HG03060 (cell line): Measurements from ENCODE around the gene SVOP.

Experiments used
- ATAC-seq: cut with Tn5 transposase; IDR thresholded peaks from one replicate; pipeline ENCODE4 v1.9.1; 2021; ENCODE audit warnings: low read depth, moderate number of reproducible peaks; ENCODE audit not compliant: unreplicated experiment

SVOP gene

DNA sequence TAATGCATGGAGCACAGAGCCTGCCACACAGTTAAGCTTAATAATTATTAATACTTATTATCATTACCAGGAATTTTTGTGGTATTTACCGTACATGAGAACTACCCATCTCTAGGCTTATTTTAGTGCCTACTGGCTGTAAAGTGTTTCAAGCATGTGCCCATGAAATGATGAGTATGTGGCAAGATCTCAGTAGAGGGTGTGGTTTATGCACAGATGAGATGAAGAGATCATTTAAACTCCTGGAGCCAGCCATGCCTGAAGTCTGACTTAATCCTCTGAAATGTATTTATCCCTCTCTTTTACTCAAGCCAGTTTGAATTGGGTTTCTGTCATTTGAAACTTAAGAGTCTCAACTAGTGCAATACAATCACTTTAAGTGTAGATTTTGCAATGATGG, 80.7 kb downstream of the SVOP start:
- no peak for ATAC-seq

DNA sequence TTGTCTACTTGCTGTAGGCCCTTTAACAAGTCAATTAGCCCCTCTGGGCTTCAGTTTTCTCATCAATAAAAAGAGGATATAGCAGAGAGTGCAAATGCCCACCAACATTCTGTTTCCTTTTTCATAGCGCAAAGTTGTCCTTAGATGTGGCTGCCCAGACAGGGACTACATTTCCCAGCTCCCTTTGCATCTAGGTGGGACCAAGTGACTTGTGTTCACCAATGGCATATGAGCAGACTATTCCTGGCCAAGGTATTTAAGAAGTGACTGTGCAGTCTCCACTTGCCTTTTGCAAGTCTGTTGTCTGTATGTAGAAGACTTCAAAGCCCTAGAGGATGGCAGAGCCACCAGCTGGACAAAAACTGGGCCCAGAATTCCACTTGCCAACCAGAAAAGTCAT, 81.3 kb downstream of the SVOP start:
- no peak for ATAC-seq

DNA sequence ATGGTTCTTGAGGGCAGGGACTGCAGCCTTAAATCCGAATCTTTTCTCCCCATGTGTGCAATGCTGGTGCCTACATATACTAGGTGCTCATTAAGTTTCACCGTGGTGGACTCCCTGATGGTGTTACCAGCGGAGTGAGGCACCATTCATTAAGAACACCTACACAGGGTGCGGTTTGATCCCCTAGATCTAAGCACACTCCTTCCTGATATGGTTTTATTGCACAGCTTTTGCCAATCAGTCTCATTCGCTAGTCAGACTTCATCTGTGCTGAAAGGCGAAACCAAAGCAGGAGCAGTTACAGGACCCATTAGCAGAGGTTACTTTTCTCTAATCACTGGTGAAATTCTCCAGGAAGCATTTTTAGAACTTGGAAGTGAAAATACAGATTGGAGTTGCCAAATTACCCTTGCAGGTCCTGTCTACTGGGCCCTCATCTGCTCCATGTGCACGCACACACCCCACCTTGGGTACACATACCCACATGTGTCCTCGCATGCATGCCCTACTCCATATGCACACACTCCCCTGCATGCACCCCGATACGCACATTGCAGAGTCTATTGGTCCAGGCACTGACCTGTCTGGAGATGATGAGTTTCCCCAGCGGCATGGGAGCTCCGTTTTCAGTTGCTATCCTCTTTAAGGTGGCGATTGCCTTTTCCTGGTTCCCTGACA, 82.5 kb downstream of the SVOP start:
- no peak for ATAC-seq

DNA sequence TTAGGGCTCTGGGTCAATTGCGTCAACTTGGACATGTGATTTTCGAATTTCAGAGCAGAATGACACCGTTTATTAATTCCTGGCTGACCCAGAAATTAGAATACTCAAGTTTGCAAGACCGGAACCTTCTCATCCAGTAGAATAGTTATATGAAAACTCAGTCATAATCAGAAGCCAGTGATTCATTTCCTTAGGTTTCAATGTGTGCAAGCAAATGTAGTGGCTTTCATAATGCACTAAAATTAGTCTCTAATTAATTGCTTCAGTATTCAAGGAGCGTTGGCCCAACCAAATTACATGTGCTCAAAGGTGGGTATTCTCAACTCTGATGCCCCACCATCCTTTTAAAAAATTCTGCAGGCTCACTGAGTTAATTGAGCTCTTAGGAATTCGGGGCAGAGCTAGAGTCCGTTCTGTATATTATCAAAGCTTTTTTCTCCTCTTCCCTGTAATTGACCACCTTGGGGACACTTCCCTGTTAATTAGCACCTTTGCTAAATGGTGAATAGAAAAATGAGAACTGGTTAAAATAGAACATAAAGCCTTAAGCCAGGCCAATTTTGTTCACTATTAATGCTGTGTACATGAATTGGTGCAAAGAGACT, 85.6 kb downstream of the SVOP start:
- no peak for ATAC-seq

DNA sequence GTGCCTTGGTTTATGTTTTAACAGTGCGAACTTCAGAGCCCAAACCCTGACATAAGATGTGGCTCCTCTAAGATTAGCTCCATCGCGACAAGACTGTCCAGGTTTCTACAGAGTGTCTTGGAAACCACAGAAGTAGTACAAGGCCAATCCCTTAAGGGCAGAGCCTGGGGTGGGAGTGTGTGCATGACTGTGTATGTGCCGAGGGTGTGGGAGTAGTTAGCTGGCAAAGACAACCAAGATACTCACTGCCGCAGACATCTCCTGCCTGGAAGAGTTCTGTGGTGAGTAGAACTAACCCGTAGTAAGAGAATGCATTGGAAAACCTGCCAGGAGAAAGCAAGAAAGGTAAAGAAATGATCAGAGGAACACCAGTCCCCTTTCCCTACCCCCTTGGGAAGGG, 86.9 kb downstream of the SVOP start:
- ATAC-seq: no peak

DNA sequence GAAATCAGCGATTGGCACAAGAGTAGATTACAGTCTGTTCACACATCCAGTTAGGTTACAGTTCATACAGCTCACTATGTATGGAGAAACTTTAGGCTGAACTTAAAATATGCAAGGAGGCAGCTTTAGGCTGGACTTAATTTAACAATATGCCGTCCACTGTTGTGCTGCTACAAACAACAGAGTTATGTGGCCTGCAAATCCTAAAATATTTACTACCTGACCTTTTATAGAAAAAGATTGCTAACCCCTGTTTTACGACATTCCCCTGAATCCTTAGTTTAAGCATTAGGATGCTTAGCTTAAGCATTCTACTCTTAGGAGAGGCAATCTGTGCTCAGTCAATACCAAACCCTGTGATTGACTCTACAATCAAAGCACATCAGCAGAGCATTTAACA, 90.1 kb downstream of the SVOP start:
- no peak for ATAC-seq

DNA sequence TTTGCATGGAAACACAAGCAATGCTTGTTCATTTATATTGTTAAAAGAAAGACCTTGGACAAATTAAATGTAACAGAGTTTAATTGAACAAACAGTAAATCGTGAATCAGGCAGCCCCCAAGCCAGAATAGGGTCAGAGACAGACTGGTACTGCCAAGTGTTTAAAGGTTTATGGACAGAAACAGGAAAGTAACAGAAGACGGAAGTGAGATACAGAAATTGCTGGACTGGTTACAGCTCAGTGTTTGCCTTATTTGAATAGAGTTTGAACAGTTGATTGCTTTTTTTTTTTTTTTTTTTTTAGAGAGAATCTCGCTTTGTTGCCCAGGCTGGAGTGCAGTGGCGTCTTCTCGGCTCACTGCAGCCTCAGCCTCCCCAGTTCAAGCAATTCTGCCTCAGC, 90.7 kb downstream of the SVOP start:
- ATAC-seq: no peak

DNA sequence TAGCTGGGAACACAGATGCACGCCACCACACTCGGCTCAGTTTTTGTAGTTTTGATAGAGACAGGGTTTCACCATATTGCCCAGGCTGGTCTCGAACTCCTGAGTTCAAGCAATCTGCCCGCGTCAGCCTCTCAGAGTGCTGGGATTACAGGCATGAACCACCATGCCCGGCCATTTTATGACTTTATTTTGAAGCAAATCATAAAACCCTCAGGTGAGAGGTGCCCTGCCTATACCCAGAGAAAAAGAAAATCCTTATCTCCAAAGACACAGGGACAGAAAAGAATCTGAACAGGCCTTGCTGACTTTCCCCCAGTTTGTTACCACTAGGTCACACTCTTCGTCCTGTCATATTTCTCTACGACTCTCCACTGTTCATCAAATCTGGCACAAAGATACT, 92.2 kb downstream of the SVOP start:
- ATAC-seq: no peak

DNA sequence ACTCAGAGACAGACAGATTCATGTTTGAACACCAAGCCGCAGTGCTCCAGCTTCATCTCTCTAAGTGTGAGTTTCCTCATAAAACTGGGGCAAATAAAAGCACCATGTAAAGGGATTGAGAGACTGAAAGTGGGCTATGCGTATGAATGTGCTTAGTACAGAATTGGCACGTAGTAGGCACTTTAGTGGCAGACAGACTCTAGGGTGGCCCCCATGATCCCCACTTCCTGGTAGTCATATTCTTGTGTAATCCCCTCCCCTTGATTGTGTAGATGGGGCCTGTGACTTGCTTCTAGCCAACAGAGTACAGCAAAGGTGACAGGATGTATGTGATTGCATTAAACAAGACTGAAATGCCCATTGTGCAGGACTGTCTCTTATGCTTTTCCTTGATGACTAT, 98.0 kb downstream of the SVOP start:
- no peak for ATAC-seq

DNA sequence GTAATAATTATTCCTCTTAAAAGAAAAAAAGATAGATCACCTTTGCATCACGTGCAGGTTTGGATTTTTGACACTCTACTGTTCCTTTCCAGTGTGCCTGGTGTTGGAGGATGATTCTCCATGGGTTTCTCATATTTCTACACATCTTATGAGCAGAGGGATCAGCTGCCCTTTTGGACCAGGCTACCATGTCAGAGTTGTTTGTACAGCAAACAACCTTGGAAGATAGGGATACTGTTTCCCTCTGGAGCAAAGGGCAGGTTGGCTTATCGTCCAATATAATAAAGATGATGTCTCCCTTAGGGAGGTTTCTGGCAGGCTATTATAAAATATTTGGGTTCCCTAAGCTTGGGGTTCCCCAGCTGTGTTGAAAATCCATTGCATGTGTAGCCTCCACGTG, 98.9 kb downstream of the SVOP start:
- ATAC-seq: no peak

DNA sequence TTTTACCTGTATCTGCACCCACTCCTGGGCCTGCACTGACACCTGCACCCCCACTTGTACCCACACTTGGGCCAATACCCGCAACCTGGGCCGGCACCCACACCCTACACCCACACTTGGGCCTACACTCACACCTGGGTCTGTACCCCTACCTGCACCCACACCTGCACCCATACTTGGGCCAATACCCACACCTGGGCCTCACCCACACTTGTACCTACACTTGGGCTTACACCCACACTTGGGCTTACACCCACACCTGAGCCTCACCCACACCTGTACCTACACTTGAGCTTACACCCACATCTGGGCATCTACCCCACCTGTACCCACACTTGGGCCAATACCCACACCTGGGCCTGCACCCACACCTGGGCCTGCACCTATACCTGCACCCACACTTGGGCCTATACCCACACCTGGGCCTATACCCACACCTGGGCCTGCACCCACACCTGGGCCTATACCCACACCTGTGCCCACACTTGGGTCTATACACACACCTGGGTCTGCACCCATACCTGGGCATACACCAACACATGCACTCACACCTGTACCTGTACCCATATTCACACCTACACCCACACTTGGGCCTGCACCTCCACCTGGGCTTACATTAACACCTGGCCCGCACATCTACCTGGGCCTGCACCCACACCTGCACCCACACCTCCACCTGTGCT, 101.8 kb downstream of the SVOP start:
- no peak for ATAC-seq

DNA sequence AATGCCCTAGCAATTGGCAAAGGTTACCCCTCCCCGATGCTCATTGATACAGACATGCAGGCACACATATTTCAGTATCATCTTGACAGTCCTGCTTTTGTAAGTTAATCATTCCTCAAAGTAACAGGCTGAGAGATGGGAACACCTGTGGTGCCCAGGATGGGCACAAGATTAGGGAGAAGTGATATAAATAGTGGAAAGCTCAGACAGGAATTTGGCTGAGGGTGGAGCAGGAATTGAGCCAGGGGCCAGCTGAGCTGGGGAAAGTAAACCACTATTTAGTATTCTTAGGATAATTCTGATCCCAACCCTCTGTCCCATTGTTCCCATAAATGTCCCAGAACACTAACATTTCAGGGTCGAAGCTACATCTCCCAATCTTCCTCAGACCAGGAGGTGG, 102.7 kb downstream of the SVOP start:
- ATAC-seq: no peak

DNA sequence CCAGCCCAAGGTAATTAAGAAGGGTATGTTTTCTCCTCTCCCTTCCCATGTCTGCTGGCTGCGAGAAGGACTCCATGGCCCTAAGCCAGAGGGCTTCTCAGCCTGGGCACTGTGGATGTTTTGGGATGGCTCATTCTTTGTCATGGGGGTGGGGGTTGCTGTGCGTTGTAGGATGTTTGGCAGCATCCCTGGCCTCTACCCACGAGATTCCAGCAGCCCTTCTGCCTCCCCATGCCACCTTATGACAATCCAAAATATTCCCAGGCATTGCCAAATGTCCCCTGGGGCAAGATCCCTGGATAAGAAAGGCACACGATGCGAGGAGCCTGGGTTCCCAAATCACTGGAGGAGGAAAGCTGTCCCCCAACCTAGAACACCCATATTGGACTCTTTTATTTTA, 104.5 kb downstream of the SVOP start:
- ATAC-seq: no peak

DNA sequence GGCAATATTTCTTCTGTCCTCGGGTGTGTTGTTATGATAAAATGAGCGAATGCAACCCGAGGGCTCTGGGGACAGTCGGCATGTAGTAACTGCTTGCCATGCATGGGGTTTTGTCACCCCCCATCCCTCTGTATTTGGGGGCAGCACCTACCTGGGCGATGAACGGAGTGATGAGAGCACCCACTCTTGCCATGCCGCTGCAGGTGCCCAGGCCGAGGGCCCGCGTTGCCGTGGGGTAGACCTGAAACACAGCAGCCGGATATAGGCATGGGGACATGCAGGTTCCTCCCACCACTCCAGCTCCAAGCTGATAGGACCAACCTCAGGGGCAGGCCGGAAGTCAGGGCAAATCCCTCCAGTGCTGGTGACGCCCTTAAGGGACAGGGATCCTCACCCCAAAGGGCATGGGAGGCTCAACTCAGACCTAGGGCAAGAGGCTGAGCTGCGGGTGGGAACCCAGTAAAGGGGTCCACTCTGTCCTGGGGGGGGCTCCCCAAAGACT, 105.2 kb downstream of the SVOP start:
- no peak for ATAC-seq

DNA sequence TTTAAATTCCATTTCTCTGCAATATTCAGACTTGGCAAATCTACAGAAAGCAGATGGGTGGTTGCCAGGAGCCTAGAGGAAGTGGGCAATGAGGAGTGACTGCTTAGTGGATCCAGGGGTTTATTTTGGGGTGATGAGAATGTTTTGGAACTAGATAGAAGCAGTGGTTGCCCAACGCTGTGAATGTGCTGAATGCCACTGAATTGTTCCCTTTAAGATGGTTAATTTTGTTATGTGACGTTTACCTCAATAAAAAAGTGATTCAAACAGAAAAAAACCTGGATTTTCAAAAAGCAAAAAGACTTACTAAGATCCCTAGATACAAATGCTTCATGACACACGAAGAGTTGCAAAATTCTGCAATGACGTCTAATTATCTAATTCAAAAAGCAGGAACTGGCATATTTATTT, 106.7 kb downstream of the SVOP start:
- ATAC-seq: no peak

DNA sequence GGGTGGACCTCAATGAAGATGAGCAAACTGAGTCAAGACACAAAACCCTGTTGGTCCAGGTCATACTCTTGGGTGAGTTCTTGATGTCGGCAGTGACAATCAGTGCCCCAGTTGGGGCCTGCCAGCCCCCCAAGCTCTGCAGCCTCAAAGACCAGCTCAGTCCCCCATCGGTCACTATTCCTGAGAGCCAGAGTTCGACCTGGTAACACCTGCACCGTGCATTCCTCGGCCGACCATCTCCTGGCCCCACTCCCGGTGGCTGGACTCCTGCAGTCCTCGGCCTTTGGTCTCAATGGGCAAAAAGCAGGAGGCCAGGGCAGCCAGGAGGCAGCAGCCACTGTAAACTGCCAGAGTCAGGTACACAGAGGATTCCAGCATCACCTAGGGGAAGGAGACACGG, 108.5 kb downstream of the SVOP start:
- no peak for ATAC-seq

DNA sequence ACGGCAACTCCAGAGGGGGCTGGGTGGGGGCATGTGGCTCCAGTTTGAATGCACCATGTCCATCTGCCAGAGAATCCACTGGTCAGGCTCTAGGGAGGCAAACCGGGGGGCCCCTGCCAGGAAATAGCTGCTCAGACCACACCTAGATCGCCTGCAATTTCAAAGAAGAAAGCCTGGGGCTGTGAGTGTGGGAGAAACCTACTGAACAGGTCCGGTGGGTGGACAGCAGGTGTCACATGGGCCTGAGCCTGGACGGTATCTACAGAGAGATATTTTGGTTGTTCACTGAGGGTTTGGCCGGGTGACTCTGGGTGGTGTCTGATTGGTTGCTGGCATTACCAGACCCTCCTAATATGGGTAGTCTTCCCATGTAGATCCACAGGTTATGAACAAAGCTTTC, 109.0 kb downstream of the SVOP start:
- ATAC-seq: no peak

DNA sequence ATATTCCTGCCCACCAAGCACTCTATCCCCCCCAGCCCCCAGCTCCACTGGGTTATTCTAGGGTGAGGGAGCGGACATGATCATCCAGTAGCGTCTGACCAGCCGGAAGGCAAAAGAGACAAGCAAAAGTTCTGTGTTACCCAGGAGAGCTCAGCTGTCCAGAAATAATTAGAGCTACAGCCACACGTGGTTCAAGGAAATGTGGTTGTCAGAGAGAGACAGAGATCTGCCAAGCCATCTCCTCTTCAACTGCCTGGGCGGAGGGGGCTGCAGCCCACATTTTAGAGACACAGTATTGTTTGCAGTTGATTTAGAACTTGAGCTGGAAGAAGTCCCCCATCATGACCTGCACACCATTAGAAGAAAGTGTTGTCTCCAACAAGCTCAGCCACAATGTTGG, 110.5 kb downstream of the SVOP start:
- ATAC-seq: no peak

DNA sequence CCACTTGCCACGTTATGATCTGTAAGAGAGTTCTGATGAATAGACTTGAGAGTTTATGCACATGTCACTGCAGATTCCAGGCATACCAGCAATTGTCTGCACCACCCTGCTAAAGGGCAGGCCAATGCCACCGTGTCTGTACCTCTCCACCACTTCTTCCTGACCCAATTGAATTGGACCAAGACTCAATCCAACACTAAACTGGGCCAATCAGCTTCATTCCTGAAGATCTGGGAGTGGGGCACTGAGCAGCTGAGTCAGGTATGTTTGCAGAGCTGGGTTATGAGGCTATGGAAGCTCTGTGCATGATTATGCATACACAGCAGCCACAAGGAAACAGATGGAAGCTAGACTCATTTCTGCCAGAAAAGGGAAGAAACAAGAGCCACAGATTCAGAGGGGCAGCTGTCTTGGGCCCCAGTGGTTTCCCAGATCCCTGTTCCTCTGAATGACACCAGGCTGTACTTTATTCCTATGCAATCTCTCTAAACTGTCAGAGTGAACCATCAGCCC, 113.0 kb downstream of the SVOP start:
- ATAC-seq: no peak

DNA sequence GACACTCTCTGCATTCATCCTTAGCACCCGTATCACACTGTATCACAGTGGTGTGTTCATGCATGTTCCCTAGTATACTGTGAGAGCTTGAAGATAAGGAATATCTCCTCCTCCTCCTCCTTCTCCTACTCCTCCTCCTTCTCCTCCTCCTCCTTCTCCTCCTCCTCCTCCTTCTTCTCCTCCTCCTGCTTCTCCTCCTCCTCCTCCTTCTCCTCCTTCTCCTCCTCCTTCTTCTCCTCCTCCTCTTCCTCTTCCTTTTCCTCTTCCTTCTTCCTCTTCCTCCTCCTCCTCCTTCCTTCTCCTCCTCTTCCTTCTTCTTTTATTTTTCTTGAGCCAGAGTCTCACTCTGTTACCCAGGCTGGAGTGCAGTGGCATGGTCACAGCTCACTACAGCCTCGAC, 113.9 kb downstream of the SVOP start:
- no peak for ATAC-seq

DNA sequence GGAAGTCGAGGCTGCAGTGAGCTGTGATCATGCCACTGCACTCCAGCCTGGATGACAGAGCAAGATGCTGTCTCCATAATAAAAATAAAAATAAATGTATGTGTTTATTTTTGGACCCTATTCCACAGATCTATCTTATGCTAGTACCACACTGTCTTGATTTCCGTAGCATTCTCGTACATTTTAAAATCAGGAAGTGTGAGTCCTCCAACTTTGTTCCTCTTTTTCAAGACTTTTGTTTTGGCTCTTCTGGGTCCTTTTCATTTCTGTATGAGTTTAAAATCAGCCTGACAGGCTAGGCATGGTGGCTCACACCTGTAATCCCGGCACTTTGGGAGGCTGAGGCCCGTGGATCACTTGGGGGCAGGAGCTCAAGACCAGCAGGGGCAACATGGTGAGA, 115.1 kb downstream of the SVOP start:
- no peak for ATAC-seq

DNA sequence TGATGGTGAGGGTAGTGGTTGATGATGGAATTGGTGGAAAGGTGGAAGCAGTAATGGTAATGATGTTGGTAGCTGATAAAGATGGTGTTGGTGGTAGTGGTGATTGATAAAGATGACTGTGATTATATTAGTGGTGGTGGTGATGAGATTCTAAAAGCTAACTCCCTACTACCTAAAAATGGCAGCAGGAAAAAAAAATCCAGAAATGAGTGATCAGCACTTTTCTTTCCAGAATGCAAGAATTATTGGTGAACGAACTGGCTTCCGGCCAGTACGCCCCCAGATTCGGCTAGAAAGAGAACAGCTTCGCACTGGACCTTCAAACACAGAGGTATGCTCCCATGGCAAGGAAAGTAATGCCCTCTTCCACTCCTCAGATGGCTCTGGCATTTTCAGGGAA, 121.7 kb downstream of the SVOP start:
- ATAC-seq: no peak
